ENCODE data around the gene CFHR2. TPM values are rescaled to one million over a fixed set of nuclear protein-coding genes. Genes with fewer than 3 reads are reported as not detected.

Gene CFHR2
- total RNA-seq, 1 experiment from 2014 or later: not detected

GRCh38 chr1:196997423-196997822 lies 53.9 kb downstream of the CFHR2 start:
- Mint-ChIP-seq H3K27me3 (ENCODE audit: insufficient read depth, unreplicated experiment) (no peaks in the 10 kb centered on the region), H3K4me3 (ENCODE audit: unreplicated experiment) (no peak overlapping the region), H3K36me3 (ENCODE audit: insufficient read depth, unreplicated experiment) (no peaks in the 10 kb centered on the region), H3K27ac (ENCODE audit: unreplicated experiment) (no peak overlapping the region), H3K4me1 (ENCODE audit: low read depth, unreplicated experiment) (no peaks in the 10 kb centered on the region), H3K9me3 (ENCODE audit: unreplicated experiment) (no peaks in the 10 kb centered on the region)
- POLR2A ChIA-PET: no interaction called here
- Histone ChIP-seq H3K9me3 (no peaks in the 10 kb centered on the region), H3K27me3 (replicated peaks; ENCODE audit: control insufficient read depth, insufficient read depth, low read length) (no peaks in the 10 kb centered on the region), H3K4me3 (ENCODE audit: low read depth, low read length) (no peak overlapping the region), H3K4me1 (no peaks in the 10 kb centered on the region), H3K36me3 (ENCODE audit: control insufficient read depth, insufficient read depth, low read length) (no peaks in the 10 kb centered on the region)
- TF ChIP-seq CTCF (IDR thresholded peaks at IDR 0.05; ENCODE audit: insufficient read depth in 1 of 2, low read depth in 1 of 2, low read length in 1 of 2, severe bottlenecking in 1 of 2, unreplicated experiment in 1 of 2): no peak
- intact Hi-C loops (cut with micrococcal nuclease; ENCODE audit: unreplicated experiment): no loop called here
- no peak for DNase-seq
- no TSS peak for BruUV-seq (replicated peaks)
- CTCF ChIA-PET: no interaction called here

DNA sequence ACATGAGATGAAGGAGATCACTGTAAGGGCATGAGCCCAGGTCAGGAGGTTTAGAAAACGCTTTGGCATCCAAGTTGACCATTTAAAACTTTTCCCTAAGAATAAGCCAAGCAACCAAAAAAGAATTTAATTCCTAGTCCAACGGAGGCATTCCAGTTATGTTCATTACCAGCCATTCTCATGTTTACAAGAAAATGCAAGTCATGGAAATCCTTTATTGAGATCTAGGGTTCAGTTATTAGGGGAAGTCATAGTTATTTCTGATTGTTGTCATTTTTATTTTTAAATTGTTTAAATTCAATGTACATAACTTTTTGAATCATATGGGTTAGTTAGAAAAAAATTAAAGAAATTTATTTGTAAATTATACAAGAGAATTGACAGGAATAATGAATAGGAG lies 58.3 kb downstream of the CFHR2 start:
- POLR2A ChIA-PET: no interaction called here
- Histone ChIP-seq H3K36me3 (ENCODE audit: control insufficient read depth, insufficient read depth, low read length) (no peaks in the 10 kb centered on the region), H3K4me3 (ENCODE audit: low read depth, low read length) (no peak overlapping the region), H3K9me3 (no peaks in the 10 kb centered on the region), H3K27me3 (replicated peaks; ENCODE audit: control insufficient read depth, insufficient read depth, low read length) (no peaks in the 10 kb centered on the region), H3K4me1 (no peaks in the 10 kb centered on the region)
- intact Hi-C loops (cut with micrococcal nuclease; ENCODE audit: unreplicated experiment): no loop called here
- CTCF ChIA-PET: no interaction called here
- no peak for DNase-seq
- Mint-ChIP-seq H3K27me3 (ENCODE audit: insufficient read depth, unreplicated experiment) (peaks cover 4% of the 10 kb centered on the region), H3K36me3 (ENCODE audit: insufficient read depth, unreplicated experiment) (no peaks in the 10 kb centered on the region), H3K4me1 (ENCODE audit: low read depth, unreplicated experiment) (no peaks in the 10 kb centered on the region), H3K9me3 (ENCODE audit: unreplicated experiment) (no peaks in the 10 kb centered on the region), H3K4me3 (ENCODE audit: unreplicated experiment) (no peak overlapping the region), H3K27ac (ENCODE audit: unreplicated experiment) (no peak overlapping the region)
- TF ChIP-seq CTCF (IDR thresholded peaks at IDR 0.05; ENCODE audit: insufficient read depth in 1 of 2, low read depth in 1 of 2, low read length in 1 of 2, severe bottlenecking in 1 of 2, unreplicated experiment in 1 of 2): no peak
- no TSS peak for BruUV-seq (replicated peaks)

DNA sequence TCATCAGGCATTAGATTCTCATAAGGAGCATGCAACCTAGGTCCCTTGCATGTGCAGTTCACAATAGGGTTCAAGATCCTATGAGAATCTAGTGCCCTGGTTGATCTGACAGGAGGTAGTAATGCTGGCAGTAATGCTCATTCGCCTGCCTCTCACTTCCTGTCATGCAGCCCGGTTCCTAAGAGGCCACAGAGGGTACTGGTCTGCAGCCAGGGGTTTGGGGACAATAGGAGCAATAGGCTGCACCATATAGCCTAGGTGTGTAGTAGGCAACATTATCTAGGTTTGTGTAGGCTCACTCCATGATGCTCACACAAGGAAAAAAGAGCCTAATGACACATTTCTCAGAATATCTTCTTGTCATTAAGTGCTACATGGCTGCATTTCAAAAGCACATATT lies 59.6 kb downstream of the CFHR2 start:
- intact Hi-C loops (cut with micrococcal nuclease; ENCODE audit: unreplicated experiment): no loop called here
- H3K4me1 Mint-ChIP-seq (ENCODE audit: low read depth, unreplicated experiment): no peaks in the 10 kb centered on the region

More for the DNA sequence above, 59.6 kb downstream of the CFHR2 start:
- Mint-ChIP-seq H3K36me3 (ENCODE audit: insufficient read depth, unreplicated experiment) (no peaks in the 10 kb centered on the region), H3K27me3 (ENCODE audit: insufficient read depth, unreplicated experiment) (peaks cover 4% of the 10 kb centered on the region), H3K9me3 (ENCODE audit: unreplicated experiment) (no peaks in the 10 kb centered on the region), H3K4me3 (ENCODE audit: unreplicated experiment) (no peak overlapping the region), H3K27ac (ENCODE audit: unreplicated experiment) (no peak overlapping the region)
- Histone ChIP-seq H3K27me3 (replicated peaks; ENCODE audit: control insufficient read depth, insufficient read depth, low read length) (no peaks in the 10 kb centered on the region), H3K9me3 (no peaks in the 10 kb centered on the region), H3K36me3 (ENCODE audit: control insufficient read depth, insufficient read depth, low read length) (no peaks in the 10 kb centered on the region), H3K4me3 (ENCODE audit: low read depth, low read length) (no peak overlapping the region), H3K4me1 (no peaks in the 10 kb centered on the region)
- ChIA-PET CTCF (no interaction called here), POLR2A (no interaction called here)
- no peak for DNase-seq
- TF ChIP-seq CTCF (IDR thresholded peaks at IDR 0.05; ENCODE audit: insufficient read depth in 1 of 2, low read depth in 1 of 2, low read length in 1 of 2, severe bottlenecking in 1 of 2, unreplicated experiment in 1 of 2): no peak
- no TSS peak for BruUV-seq (replicated peaks)
